CD4-positive, alpha-beta T cell treated with Interleukin-4 for 4 hours (primary cell): ENCODE measurements around the gene BPIFB3.

Source experiments
- DNase-seq: peaks from one replicate; pipeline ENCODE4 v3.0.0-alpha.2; 2020

The BPIFB3 gene

GRCh38 chr20:33015700-33016580 is 37.8 kb upstream of the BPIFB3 start:
- no peak for DNase-seq

DNA sequence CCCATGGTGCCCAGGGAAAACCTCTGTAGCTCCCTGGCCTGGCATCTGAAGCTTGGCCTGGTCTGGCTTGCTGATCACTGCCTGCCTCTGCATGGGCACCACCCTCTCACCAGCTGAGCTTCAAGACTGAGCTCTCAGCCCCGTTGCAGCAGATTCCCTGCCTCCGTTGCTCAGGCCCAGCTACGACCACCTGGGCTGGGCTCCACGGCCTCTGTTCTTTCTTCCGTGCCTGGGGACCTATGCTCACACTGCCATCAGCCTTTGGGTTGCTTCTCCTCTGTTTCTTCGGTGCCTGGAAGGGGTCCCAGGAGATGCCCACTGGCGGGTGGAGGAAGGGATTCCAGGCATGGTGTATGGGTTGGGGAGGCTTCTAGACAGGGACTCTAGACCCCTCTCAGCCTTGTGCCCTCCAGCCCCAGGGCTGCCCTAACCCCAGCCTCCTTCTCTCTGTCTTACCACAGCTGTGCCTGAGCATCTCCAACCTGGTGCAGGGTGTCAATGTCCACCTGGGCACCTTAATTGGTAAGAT is 37.1 kb upstream of the BPIFB3 start:
- no peak for DNase-seq

- no peak for DNase-seq
Measured at GRCh38 chr20:33017542-33017941, 36.2 kb upstream of the BPIFB3 start.

- DNase-seq = no peak
Measured at GRCh38 chr20:33018169-33018931, 35.4 kb upstream of the BPIFB3 start.

GRCh38 chr20:33019465-33020277 is 34.0 kb upstream of the BPIFB3 start:
- DNase-seq = no peak

DNA sequence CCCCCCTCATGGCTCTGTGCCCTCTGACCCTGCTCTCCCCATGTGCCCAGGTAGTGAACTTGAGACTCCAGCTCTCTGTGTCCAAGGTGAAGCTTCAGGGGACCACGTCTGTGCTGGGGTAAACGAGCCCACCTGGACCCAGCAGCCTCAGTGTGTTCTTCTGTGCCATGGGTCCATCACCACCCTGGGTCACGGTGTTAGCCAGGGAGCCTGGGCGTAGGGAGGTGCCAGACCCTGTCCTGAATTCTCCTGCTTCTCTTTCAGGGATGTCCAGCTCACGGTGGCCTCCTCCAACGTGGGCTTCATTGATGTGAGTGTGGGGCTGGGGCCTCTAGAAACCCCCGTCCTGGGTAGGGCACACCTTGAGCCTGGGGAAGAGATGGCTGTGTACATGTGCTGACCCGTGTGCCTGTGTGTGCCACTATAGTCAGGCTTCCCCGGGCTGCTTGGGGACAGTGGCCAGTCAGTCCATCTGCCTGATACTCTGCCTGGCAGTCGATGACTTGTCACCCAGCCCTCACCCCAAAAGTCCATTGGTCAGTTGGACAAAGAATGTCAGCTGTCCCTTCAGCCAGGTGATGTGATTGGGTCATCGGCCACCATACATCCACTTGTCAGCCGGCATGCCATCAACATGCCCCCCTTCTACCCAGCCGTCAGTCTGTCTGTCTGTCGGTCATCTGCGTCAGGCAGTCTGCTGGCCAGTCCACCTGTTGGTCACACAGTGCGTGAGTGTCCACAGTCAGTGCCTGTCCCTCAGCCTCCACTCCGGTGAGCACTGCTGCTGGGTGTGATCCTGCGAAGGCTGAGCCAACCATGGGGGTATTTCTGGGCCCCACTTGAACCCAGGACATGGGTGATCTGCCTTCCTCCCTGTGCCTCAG is 33.2 kb upstream of the BPIFB3 start:
- no peak for DNase-seq

GRCh38 chr20:33021879-33022278 is 31.8 kb upstream of the BPIFB3 start:
- no peak for DNase-seq

DNA sequence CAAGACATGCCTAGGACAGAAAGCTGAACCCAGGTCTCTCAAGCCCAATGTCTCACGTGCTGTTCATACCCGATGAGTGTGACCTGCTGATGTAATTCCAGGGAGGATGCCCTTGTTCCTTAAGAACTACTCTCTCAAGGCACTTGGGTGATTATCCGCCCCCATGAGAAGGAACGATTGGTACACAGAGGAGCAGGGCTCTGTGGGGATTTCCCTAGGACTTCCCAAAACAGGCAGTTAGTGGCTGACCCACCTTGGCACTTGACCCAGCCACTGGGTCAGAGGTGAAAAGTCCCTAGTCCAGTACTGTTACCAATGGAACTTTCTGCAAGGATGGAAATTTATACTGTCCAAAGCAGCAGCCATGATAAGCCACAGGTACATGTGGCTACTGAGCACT is 31.4 kb upstream of the BPIFB3 start:
- DNase-seq = no peak

- no peak for DNase-seq
Measured at GRCh38 chr20:33022694-33023438, 30.8 kb upstream of the BPIFB3 start.

GRCh38 chr20:33023439-33024242 is 30.1 kb upstream of the BPIFB3 start:
- DNase-seq = no peak

GRCh38 chr20:33024243-33024560 is 29.5 kb upstream of the BPIFB3 start:
- no peak for DNase-seq

DNA sequence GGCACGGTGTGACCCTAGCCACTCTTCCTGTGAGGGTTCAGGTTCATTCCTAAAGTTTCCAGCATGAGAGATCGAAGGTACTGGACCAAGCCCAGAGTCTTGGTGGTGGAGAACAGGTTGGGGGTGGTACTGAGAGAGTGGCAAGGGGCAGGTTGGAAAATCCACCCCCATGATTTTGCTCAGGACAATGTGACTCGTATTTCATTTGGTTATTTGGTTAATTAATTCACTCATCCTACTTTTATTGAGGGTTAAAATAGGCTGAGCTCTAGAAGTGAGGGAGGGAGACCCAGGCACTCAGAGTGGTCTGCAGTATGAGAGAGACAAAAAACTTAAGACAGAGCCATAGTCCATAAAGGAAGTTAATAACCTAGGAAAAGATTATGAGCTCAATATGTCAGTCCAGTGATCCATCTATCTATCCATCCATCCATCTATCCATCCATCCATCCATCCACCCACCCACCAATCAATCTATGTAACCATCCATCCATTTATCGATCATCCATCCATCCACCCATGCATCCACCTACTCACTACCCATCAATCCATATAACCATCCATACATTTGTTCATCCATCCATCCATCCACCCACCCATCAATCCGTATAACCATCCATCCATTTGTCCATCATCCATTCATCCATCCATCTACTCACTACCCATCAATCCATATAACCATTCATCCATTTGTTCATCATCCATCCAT is 28.9 kb upstream of the BPIFB3 start:
- no peak for DNase-seq

DNA sequence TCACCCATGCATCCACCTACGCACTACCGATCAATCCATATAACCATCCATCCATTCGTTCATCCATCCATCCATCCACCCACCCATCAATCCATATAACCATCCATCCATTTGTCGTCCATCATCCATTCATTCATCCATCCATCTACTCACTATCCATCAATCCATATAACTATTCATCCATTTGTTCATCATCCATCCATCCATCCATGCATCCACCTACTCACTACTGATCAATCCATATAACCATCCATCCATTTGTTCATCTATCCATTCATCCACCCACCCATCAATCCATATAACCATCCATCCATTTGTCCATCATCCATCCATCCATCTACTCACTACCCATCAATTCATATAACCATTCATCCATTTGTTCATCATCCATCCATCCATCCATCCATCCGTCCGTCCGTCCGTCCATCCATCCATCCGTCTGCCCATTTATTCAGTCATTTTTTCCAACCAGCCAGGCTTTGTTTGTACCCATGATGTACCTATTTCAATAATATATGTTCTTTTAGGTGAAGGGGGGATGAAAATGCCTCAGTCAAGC is 28.3 kb upstream of the BPIFB3 start:
- DNase-seq = no peak

DNA sequence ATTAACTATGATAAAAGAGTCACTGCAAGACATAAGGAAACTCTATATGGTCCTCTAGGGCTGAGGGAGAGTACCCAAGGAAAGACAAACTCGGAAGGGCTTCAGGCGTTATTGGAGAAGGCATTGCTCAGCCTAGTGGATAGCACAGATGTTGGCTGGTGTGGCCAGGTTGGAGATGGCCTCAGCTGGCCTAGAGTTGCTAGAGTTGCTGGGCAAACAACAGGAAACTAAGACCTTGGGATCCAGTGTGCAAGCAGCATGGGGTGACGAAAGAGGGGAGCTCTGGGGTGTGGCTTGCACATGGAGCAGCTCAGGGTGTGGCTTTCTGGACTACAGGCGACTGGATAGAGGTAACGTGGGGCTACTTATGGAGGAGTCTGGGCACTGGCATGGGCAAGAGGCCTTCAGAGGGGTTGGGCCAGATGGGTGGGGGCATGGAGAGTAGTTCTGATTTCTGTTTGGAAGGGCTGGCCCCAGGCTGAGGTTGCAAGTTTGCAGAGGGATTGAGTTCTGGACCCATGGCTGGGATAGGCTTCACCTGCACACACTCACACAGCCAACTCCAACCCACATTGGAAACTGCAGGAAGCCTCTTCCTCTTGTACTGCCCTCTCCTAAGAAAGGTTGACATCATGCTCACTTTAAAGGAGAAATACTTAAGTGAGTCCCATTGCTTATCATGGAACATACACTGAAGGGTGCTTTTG is 27.5 kb upstream of the BPIFB3 start:
- no peak for DNase-seq

DNA sequence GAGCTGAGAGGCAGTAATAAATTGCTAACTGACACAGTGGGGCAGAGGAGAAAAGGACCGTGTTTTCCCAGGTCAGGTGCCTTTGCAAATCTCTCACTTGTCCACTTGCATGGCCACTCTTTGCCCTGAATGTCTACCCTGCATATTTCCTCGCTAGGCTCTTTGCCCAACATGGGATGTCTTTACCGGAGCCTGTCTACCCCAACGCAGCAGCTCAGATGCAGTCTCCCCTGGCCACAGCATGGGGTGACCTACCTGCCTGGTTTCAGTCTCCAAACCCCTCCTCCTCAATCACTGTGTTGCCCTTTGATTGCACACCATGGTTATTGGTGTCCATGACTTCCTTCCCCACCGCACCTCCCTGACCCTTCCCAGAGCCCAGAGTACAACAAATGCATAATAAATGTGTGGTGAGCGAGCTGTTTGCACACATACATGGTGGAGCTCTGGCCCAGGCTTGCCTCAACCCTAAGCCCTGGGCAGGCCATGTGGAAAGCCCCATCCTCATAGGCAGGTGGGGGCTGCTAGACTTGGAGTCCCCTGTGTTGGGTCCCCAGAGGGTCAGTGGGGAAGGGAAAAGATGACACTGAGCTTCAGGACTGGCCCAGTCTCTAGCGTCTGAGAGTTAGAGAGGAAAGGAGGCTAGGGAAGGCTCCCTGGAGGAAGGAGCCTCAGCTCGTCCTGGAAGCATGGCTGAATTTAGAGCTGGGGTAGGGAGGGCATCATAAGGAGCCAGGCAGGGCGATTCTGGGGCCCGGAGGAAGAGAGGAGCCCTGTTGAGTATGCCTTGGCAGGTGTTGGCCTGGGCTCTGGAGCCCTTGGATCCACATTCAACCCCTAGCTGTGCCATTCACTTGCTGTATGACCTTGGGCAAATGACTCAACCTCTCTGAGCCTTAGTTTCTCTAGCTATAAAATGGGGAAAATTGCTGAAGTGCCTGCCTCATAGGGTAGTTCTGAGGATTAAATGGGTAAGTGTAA is 26.6 kb upstream of the BPIFB3 start:
- DNase-seq = no peak

- no peak for DNase-seq
Measured at GRCh38 chr20:33027769-33028751, 25.6 kb upstream of the BPIFB3 start.
